Esophagus (tissue), 2 donors: ENCODE results near the gene TUBA1B. TPM values are rescaled to one million over a fixed set of nuclear protein-coding genes. Genes with fewer than 3 reads are reported as not detected.
A peak's percentile ranks its signal among the peaks of the same experiment; 100 is the strongest.

Source experiments
- H3K27ac ChIP-seq, 2 donors: one replicate each; pipeline ENCODE4 v1.5.1; 2013; ENCODE audit warnings: low read depth in 2 of 2, mild to moderate bottlenecking in 2 of 2, inconsistent platforms in 1 of 2, low read length in 1 of 2, moderate library complexity in 1 of 2
- H3K27me3 ChIP-seq, 2 donors: one replicate each; pipeline ENCODE4 v1.6.1; 2013; ENCODE audit warnings: low read length in 2 of 2, control low read depth in 1 of 2, mild to moderate bottlenecking in 1 of 2; ENCODE audit not compliant: insufficient read depth in 2 of 2, control insufficient read depth in 1 of 2
- H3K36me3 ChIP-seq, 2 donors: one replicate each; pipeline ENCODE4 v1.6.1; 2013; ENCODE audit warnings: low read length in 1 of 2; ENCODE audit not compliant: control insufficient read depth in 2 of 2, insufficient read depth in 2 of 2
- H3K4me1 ChIP-seq, 2 donors: one replicate each; pipeline ENCODE4 v1.6.1; 2013; ENCODE audit warnings: low read length in 1 of 2; ENCODE audit not compliant: control insufficient read depth in 2 of 2, insufficient read depth in 2 of 2
- H3K4me3 ChIP-seq, 2 donors: one replicate each; pipeline ENCODE4 v1.5.1; 2013; ENCODE audit warnings: low read length in 2 of 2, mild to moderate bottlenecking in 2 of 2, low read depth in 1 of 2, moderate library complexity in 1 of 2
- H3K9me3 ChIP-seq, 2 donors: one replicate each; pipeline ENCODE4 v1.6.1; 2013; ENCODE audit warnings: mild to moderate bottlenecking in 2 of 2, low read depth in 1 of 2, low read length in 1 of 2, moderate library complexity in 1 of 2; ENCODE audit not compliant: control insufficient read depth in 2 of 2, insufficient read depth in 1 of 2
- WGBS, 2 donors: extraction: QIAGEN DNeasy Blood & Tissue Kit; methylation state at CpG; one replicate each; pipeline ENCODE4 v1.1.7; 2013; 5-methylcytosine and 5-hydroxymethylcytosine counted together
- polyA plus RNA-seq, 2 donors: library from polyadenylated mRNA; stranded (reverse); fragments of 200-250 nt; gene quantifications; one replicate each; pipeline ENCODE4 v1.2.3, GENCODE V29; 2013
- donor health status: healthy with polysubstance abuse.
- donor health status: Bipolar disorder and iron deficiency.

TUBA1B gene
- polyA plus RNA-seq, 2 donors = 255 to 693 TPM

- Histone ChIP-seq H3K27me3 (no peaks in the 10 kb centered on the region), H3K36me3 (peaks cover 0 to 17% of the 10 kb centered on the region in 2 donors), H3K4me1 (peaks cover 10 to 23% of the 10 kb centered on the region in 2 donors), H3K27ac (peak overlapping the region; percentile 93 to 97), H3K4me3 (peak overlapping the region; percentile 3 to 82), H3K9me3 (no peaks in the 10 kb centered on the region)
- WGBS, 2 donors = 21 to 38% methylated on average over 4 of the region's 4 CpGs
Measured at GRCh38 chr12:49108958-49109404, 22.2 kb downstream of the TUBA1B start.

- H3K36me3 ChIP-seq = peaks cover 19 to 42% of the 10 kb centered on the region in 2 donors
Measured at GRCh38 chr12:49105504-49106084, 25.6 kb downstream of the TUBA1B start.

GRCh38 chr12:49104822-49105221 is 26.4 kb downstream of the TUBA1B start:
- peaks cover 10 to 23% of the 10 kb centered on the region in 2 donors for H3K4me1 ChIP-seq
- WGBS, 2 donors = 67 to 75% methylated on average over 3 of the region's 3 CpGs
- no peak overlapping the region for H3K4me3 ChIP-seq
- H3K36me3 ChIP-seq = peaks cover 19 to 46% of the 10 kb centered on the region in 2 donors
- peaks cover 0 to 2% of the 10 kb centered on the region in 2 donors for H3K9me3 ChIP-seq
- H3K27me3 ChIP-seq = no peaks in the 10 kb centered on the region
- peak overlapping the region in 1 of 2 donors; percentile 90 for H3K27ac ChIP-seq

More at GRCh38 chr12:49105504-49106084, 25.6 kb downstream of the TUBA1B start:
- Histone ChIP-seq H3K27ac (peak overlapping the region; percentile 51 to 90), H3K27me3 (no peaks in the 10 kb centered on the region), H3K4me1 (peaks cover 10 to 23% of the 10 kb centered on the region in 2 donors), H3K4me3 (no peak overlapping the region), H3K9me3 (peaks cover 0 to 2% of the 10 kb centered on the region in 2 donors)
- WGBS, 2 donors = 58 to 71% methylated on average over 9 of the region's 9 CpGs

GRCh38 chr12:49100380-49100779 is 30.8 kb downstream of the TUBA1B start:
- H3K36me3 ChIP-seq = peaks cover 26 to 47% of the 10 kb centered on the region in 2 donors
- H3K27ac ChIP-seq = no peak overlapping the region
- no peaks in the 10 kb centered on the region for H3K27me3 ChIP-seq
- peaks cover 0 to 2% of the 10 kb centered on the region in 2 donors for H3K9me3 ChIP-seq
- H3K4me3 ChIP-seq = no peak overlapping the region
- peaks cover under 1 to 10% of the 10 kb centered on the region in 2 donors for H3K4me1 ChIP-seq
- WGBS, 2 donors = 84 to 94% methylated on average over 6 of the region's 6 CpGs

- 89 to 90% methylated on average over 2 of the region's 2 CpGs for WGBS, 2 donors
- Histone ChIP-seq H3K27ac (no peak overlapping the region), H3K27me3 (peaks cover 0 to 11% of the 10 kb centered on the region in 2 donors), H3K4me1 (peaks cover 2 to 6% of the 10 kb centered on the region in 2 donors), H3K36me3 (peaks cover 26 to 36% of the 10 kb centered on the region in 2 donors), H3K9me3 (peaks cover 0 to 2% of the 10 kb centered on the region in 2 donors), H3K4me3 (no peak overlapping the region)
Measured at GRCh38 chr12:49098703-49099102, 32.5 kb downstream of the TUBA1B start.

GRCh38 chr12:49098035-49098451 is 33.2 kb downstream of the TUBA1B start:
- H3K36me3 ChIP-seq = peaks cover 25 to 31% of the 10 kb centered on the region in 2 donors
- peaks cover 0 to 2% of the 10 kb centered on the region in 2 donors for H3K9me3 ChIP-seq
- WGBS, 2 donors = 57 to 65% methylated on average over 4 of the region's 4 CpGs
- H3K27ac ChIP-seq = no peak overlapping the region
- peaks cover 2 to 6% of the 10 kb centered on the region in 2 donors for H3K4me1 ChIP-seq
- H3K27me3 ChIP-seq = peaks cover 0 to 11% of the 10 kb centered on the region in 2 donors
- H3K4me3 ChIP-seq = no peak overlapping the region

GRCh38 chr12:49097381-49097780 is 33.8 kb downstream of the TUBA1B start:
- Histone ChIP-seq H3K27ac (no peak overlapping the region), H3K9me3 (peaks cover 0 to 2% of the 10 kb centered on the region in 2 donors), H3K4me3 (no peak overlapping the region), H3K36me3 (peaks cover 18 to 25% of the 10 kb centered on the region in 2 donors), H3K4me1 (peaks cover 2 to 6% of the 10 kb centered on the region in 2 donors), H3K27me3 (peaks cover 0 to 11% of the 10 kb centered on the region in 2 donors)
- 84 to 85% methylated on average over 3 of the region's 3 CpGs for WGBS, 2 donors

GRCh38 chr12:49094975-49095365 is 36.2 kb downstream of the TUBA1B start:
- H3K4me1 ChIP-seq = peaks cover 16 to 17% of the 10 kb centered on the region in 2 donors
- peaks cover 7 to 8% of the 10 kb centered on the region in 2 donors for H3K36me3 ChIP-seq
- H3K9me3 ChIP-seq = no peaks in the 10 kb centered on the region
- no peak overlapping the region for H3K4me3 ChIP-seq
- 47 to 59% methylated on average over 2 of the region's 2 CpGs for WGBS, 2 donors
- no peak overlapping the region for H3K27ac ChIP-seq
- peaks cover 9 to 23% of the 10 kb centered on the region in 2 donors for H3K27me3 ChIP-seq

- Histone ChIP-seq H3K27me3 (peaks cover 9 to 23% of the 10 kb centered on the region in 2 donors), H3K4me3 (peak within 1 kb of the TSS in 1 of 2 donors; percentile 20), H3K27ac (no peak within 1 kb of the TSS)
Measured at GRCh38 chr12:49094160-49094974, 36.8 kb downstream of the TUBA1B start, which contains the start of gene DHH. Gene DHH (minus strand): TSS chr12:49094801. CDS start chr12:49094512, 289 bp downstream.

More at GRCh38 chr12:49094160-49094974, 36.8 kb downstream of the TUBA1B start, which contains the start of gene DHH:
- H3K9me3 ChIP-seq = no peaks in the 10 kb centered on the region
- 3% methylated on average over 46 to 49 of the region's 49 CpGs for WGBS, 2 donors
- H3K36me3 ChIP-seq = peaks cover 7 to 8% of the 10 kb centered on the region in 2 donors
- H3K4me1 ChIP-seq = peaks cover 18 to 22% of the 10 kb centered on the region in 2 donors
